ENCODE results near the gene MKNK1. TPM values are rescaled to one million over a fixed set of nuclear protein-coding genes. Genes with fewer than 3 reads are reported as not detected.
A peak's percentile ranks its signal among the peaks of the same experiment; 100 is the strongest.

The MKNK1 gene
- polyA plus RNA-seq, 1 donor from 2014 or later: 20.8 TPM

- Mint-ChIP-seq H3K4me1 (peaks cover 0 to 2% (median 0%) of the 10 kb centered on the region in 3 donors), H3K27me3 (peaks cover 54% of the 10 kb centered on the region), H3K27ac (peak overlapping the region in 1 of 3 donors; percentile 69), H3K36me3 (peaks cover 2% of the 10 kb centered on the region), H3K4me3 (peak overlapping the region in 1 of 4 donors; percentile 41), H3K9me3 (peaks cover 0 to 2% (median 0%) of the 10 kb centered on the region in 3 donors)
These were observed 78.7 kb downstream of the MKNK1 start for GRCh38 chr1:46525253-46525983.

DNA sequence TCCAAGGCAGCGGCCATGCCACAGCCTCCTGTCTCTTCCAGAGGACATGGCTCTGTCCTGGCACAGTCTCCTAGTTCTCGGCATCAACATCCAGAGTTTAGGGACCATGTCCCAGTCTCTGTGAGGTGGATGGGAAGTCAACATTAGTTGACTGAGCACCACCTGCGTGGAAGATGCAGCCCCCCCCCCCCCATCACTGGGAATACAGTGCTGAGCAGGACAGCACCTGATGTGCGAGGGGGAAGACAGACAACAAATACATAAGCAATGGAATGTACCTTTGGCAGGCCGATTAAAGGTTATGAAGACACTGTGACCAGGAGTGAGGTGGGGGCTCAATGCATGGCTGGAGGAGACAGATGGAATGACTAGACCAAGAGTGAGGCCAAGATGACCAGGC lies 79.2 kb downstream of the MKNK1 start:
- H3K36me3 Mint-ChIP-seq: peaks cover 2% of the 10 kb centered on the region
- H3K27me3 Mint-ChIP-seq: peaks cover 53% of the 10 kb centered on the region
- H3K4me1 Mint-ChIP-seq: peaks cover 0 to 2% (median 0%) of the 10 kb centered on the region in 3 donors
- no peak overlapping the region for H3K27ac Mint-ChIP-seq
- H3K9me3 Mint-ChIP-seq: peaks cover 0 to 2% (median 0%) of the 10 kb centered on the region in 3 donors
- H3K4me3 Mint-ChIP-seq: no peak overlapping the region

DNA sequence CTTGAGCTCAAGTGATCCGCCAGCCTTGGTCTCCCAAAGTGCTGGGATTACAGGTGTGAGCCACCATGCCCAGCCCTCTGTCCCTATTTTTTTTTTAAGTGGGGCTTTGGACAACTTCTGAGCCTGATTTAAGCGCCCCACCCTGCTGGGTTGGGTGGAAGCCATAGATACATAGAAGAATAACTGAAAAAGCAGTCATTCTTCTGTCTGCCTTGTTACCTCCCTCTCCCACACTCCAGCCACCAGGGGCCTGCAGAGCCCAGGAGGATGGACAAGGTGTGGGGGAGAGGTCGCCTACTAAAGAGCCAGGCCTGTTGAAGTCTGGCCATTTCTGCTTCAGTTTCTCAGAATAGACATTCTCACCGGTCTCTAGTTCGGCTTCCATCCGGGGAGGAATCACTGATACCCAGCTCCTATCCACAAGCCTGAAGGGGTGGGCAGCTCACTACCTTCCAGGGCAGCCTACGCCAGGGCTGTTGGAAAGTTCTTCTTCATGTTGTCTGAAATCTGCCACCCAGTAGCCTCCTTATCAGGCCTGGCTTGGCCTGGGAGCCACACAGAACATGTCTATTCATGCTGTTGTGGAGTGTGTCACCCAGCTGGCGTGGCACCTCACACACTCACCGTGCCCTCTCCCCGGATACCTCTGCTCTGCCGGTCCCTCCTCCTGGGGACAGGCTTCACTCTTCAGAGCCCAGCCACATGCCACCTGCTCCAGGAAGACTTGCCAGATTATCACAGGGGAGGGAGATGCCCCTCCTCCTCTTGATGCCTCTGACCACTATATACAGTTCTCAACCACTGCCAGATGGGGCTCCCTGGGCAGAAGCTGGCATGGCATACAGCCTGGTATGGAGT lies 80.3 kb downstream of the MKNK1 start:
- H3K27me3 Mint-ChIP-seq: peaks cover 46% of the 10 kb centered on the region
- H3K27ac Mint-ChIP-seq: no peak overlapping the region
- H3K9me3 Mint-ChIP-seq: peaks cover 0 to 2% (median 0%) of the 10 kb centered on the region in 3 donors
- H3K36me3 Mint-ChIP-seq: no peaks in the 10 kb centered on the region
- peak overlapping the region in 1 of 4 donors; percentile 50 for H3K4me3 Mint-ChIP-seq
- H3K4me1 Mint-ChIP-seq: peaks cover 0 to 2% (median 0%) of the 10 kb centered on the region in 3 donors

DNA sequence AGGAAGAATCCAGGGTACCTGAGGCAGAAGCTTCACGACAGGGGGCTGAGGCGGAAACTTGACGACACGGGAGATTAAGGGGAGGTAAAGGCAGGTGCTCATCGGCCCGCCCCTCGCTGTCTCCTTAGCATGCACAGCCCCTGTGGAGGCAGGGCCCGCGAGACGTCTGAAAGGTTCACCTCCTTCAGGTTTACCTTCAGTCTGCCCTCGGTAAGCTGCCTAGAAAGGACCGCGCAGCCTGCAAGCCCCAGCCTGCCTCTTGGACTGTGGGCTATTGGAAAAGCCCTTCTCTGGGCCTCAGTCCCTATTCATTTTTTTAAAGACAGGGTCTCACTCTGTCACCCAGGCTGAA lies 81.1 kb downstream of the MKNK1 start:
- Mint-ChIP-seq H3K36me3 (no peaks in the 10 kb centered on the region), H3K27ac (no peak overlapping the region), H3K9me3 (peaks cover 0 to 2% (median 0%) of the 10 kb centered on the region in 3 donors), H3K4me3 (no peak overlapping the region), H3K4me1 (peaks cover 0 to 2% (median 0%) of the 10 kb centered on the region in 3 donors), H3K27me3 (peaks cover 47% of the 10 kb centered on the region)

DNA sequence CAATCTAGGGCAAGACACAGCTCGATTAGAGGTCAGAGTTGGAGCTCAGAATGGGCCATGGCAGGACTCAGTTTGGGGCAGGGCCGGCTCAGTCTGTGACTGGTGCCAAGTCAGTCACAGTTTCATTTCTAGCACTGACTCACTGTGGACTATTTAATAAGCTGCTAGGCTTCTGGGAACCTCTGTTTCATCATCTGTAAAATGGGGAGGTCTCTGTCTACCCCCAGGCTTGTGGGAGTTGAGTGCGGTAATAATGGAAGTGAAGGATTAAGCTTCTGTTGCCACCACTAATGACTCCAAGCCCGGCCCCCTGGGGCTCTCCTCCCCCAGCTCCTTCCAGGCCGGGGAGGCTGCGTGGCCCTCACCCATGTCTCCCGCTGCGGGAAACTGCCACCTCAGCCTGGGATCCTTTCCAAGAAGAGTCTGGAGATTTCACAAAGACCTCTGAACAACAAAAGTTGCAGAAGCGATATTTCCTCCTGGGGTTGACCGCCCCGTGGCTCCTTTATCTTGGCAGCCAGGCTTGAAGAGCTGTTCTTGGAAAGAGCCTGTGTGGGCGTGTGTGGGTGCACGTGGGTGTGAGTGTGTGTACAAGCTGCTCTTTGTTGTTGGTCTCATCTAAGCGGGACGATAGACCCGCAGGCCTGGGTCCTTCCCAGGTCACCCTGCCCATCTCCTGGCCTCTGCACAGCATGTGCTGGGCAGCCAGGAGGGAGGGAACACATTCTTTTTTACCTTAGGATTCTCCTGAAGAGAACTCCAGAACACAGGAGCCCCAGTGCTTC lies 81.7 kb downstream of the MKNK1 start:
- Mint-ChIP-seq H3K27ac (no peak overlapping the region), H3K27me3 (peaks cover 47% of the 10 kb centered on the region), H3K9me3 (peaks cover 0 to 2% (median 0%) of the 10 kb centered on the region in 3 donors), H3K4me1 (peaks cover 0 to 2% (median 0%) of the 10 kb centered on the region in 3 donors), H3K36me3 (no peaks in the 10 kb centered on the region), H3K4me3 (no peak overlapping the region)

GRCh38 chr1:46521414-46521813 lies 82.7 kb downstream of the MKNK1 start:
- Mint-ChIP-seq H3K4me1 (peaks cover 0 to 5% (median 0%) of the 10 kb centered on the region in 3 donors), H3K4me3 (no peak overlapping the region), H3K36me3 (no peaks in the 10 kb centered on the region), H3K27ac (peak overlapping the region in 1 of 3 donors; percentile 93), H3K27me3 (peaks cover 44% of the 10 kb centered on the region), H3K9me3 (peaks cover 0 to 2% (median 0%) of the 10 kb centered on the region in 3 donors)

DNA sequence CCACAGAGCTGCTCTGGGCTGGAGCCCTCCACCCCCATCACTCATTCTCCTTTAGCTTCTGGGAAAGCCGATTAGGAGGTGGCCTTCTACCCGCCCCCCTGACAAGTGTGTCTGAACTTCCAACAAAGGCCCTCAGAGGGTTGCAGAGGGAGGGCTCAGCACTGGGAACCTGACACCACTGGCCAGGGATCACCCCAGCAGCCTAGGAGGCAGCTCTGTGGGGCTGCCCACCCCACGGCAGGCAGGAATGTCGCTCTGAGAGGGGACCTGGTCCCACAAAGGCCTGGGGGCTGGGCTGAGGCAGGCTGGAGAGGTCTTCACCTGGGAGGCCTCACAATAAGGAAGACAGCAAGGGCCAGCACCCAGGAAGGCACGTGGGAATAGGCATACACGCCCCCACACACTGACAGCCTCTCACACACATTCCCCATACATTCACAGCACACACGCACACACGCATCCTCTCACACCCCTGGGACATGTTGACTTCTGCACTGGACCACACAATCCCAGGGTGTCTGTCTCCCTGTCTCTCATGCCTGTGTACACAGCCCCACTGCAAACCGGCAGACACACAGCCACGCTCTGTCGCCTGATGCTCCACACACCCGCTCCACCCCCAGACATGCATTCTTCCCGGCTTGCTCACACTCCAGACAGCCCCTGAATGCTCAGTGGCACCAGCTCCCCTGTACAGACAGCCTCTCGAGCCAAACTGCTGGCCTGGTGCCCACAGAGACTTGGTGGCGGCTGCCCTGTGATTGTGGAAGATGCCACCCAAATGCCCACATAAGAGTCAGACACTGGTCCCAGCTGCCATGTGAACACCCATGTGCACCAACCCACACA lies 83.8 kb downstream of the MKNK1 start:
- Mint-ChIP-seq H3K36me3 (no peaks in the 10 kb centered on the region), H3K4me3 (no peak overlapping the region), H3K27me3 (peaks cover 34% of the 10 kb centered on the region), H3K27ac (no peak overlapping the region), H3K4me1 (peaks cover 0 to 5% (median 0%) of the 10 kb centered on the region in 3 donors), H3K9me3 (no peaks in the 10 kb centered on the region)

DNA sequence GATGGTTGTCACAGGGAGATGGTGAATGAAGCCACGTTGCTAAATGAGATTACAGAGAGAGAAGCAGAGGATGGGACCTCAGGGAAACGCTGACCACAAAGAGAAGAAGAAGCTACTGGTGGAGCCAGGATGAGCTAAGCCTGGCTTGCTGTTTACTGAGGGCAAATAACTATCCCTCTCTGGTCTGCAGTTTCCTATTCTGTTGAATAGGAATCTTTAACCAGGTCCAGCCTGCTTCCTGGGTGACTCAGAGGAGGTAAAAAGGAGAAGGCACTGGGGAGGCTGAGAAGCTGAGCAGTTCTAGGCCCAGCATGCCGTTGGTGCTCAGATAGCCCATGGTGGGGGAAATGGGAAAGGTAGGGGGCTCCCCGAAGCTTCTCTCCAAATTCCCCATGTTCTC lies 84.9 kb downstream of the MKNK1 start:
- H3K9me3 Mint-ChIP-seq: no peaks in the 10 kb centered on the region

GRCh38 chr1:46517932-46518498 lies 86.1 kb downstream of the MKNK1 start:
- Mint-ChIP-seq H3K4me3 (no peak overlapping the region), H3K9me3 (no peaks in the 10 kb centered on the region), H3K36me3 (no peaks in the 10 kb centered on the region), H3K27me3 (peaks cover 34% of the 10 kb centered on the region), H3K4me1 (peaks cover 0 to 5% (median 2%) of the 10 kb centered on the region in 3 donors), H3K27ac (no peak overlapping the region)

More for the DNA sequence above, 84.9 kb downstream of the MKNK1 start:
- Mint-ChIP-seq H3K4me3 (no peak overlapping the region), H3K4me1 (peaks cover 0 to 5% (median 2%) of the 10 kb centered on the region in 3 donors), H3K27me3 (peaks cover 32% of the 10 kb centered on the region), H3K36me3 (no peaks in the 10 kb centered on the region), H3K27ac (no peak overlapping the region)

GRCh38 chr1:46517010-46517600 lies 87.0 kb downstream of the MKNK1 start:
- Mint-ChIP-seq H3K27me3 (peaks cover 35% of the 10 kb centered on the region), H3K27ac (no peak overlapping the region), H3K9me3 (no peaks in the 10 kb centered on the region), H3K4me1 (peaks cover 0 to 5% (median 2%) of the 10 kb centered on the region in 3 donors), H3K4me3 (no peak overlapping the region), H3K36me3 (no peaks in the 10 kb centered on the region)

DNA sequence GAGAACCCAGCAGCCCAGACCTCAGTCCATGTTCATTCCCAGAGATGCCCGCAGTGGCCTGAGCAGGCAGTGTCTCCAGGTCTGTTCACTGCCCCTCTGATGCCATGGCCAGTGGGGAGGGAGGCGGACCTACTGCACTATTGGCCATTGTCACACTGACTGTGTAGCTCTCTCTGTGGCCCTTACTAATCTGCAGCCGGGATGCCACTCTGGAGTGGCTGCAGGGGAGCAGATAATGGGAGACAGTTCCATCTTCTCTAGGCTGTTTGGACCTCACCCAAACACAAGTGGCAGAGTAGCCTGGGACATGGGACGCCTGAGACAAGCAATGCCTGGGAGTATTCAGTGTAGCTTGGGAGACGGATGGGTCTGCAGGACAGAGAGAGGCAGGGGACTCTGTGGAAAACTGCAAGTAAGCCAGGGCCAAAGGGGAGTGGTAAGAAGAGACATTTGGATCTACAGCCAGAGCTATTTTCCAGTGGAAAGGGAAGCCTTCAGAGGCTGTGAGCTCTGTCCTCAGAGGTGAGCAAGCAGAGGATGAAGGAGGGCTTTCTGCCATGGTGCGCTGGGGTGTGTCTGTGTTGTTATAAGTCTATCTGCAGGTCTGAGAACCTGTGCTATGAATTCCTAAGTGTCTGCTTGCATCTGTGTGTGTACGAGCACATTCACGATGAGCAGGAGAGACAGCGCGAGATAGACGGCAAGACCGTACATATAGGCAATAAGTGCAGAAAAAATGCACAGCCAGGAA lies 87.7 kb downstream of the MKNK1 start:
- Mint-ChIP-seq H3K9me3 (no peaks in the 10 kb centered on the region), H3K4me1 (peaks cover 0 to 2% (median 2%) of the 10 kb centered on the region in 3 donors), H3K27me3 (peaks cover 39% of the 10 kb centered on the region), H3K4me3 (no peak overlapping the region), H3K36me3 (no peaks in the 10 kb centered on the region), H3K27ac (no peak overlapping the region)

GRCh38 chr1:46515576-46515975 lies 88.5 kb downstream of the MKNK1 start:
- no peak overlapping the region for H3K4me3 Mint-ChIP-seq
- H3K4me1 Mint-ChIP-seq: peaks cover 0 to 2% (median 2%) of the 10 kb centered on the region in 3 donors
- no peaks in the 10 kb centered on the region for H3K36me3 Mint-ChIP-seq
- peaks cover 36% of the 10 kb centered on the region for H3K27me3 Mint-ChIP-seq
- no peak overlapping the region for H3K27ac Mint-ChIP-seq
- no peaks in the 10 kb centered on the region for H3K9me3 Mint-ChIP-seq

DNA sequence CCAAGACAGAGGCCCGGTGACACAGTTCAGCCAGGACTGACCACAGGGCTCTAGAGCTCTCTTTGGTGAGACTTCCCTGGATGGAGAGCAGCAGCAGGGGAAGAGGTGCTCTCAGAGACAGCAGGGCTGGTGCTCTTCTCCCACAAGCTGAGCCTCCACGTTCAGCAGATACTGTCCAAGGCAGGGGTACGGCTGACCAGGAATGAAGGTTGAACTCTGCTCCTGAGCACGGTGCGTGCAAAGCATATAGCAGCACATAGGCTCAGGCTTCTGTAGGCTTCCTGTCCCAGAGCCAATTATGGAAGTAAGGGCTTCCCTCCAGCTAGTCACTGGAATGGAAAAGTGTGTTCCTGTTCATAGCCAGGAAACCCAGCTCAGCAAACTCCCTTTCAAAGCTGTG lies 90.5 kb downstream of the MKNK1 start:
- Mint-ChIP-seq H3K9me3 (no peaks in the 10 kb centered on the region), H3K27me3 (peaks cover 33% of the 10 kb centered on the region), H3K4me3 (no peak overlapping the region), H3K36me3 (no peaks in the 10 kb centered on the region), H3K27ac (peak overlapping the region in 1 of 3 donors; percentile 35), H3K4me1 (peaks cover 0 to 2% (median 2%) of the 10 kb centered on the region in 3 donors)

Data from IgD-negative memory B cell (primary cell).